Osteoblast (primary cell): Measurements from ENCODE around the gene KHSRP. TPM values are rescaled to one million over a fixed set of nuclear protein-coding genes. Genes with fewer than 3 reads are reported as not detected.

Experiments
- DNase-seq: peaks from one replicate; pipeline ENCODE4 v3.0.0; 2011; ENCODE audit warnings: low spot score, mixed read lengths; ENCODE audit not compliant: insufficient read length; ENCODE audit errors: missing footprints
- H2AFZ ChIP-seq: 2 replicates; pipeline ENCODE4 v1.6.0; 2011; ENCODE audit warnings: mild to moderate bottlenecking, low read length
- H3K27ac ChIP-seq: 2 replicates; pipeline ENCODE4 v1.5.1; 2011; ENCODE audit warnings: mild to moderate bottlenecking, low read depth, low read length, moderate library complexity
- H3K27me3 ChIP-seq: 2 replicates; pipeline ENCODE4 v1.6.0; 2012; ENCODE audit warnings: mild to moderate bottlenecking, control low read depth, inconsistent platforms, low read length, moderate library complexity; ENCODE audit not compliant: insufficient read depth
- H3K36me3 ChIP-seq: 2 replicates; pipeline ENCODE4 v1.5.1; 2011; ENCODE audit warnings: mild to moderate bottlenecking, low read length, control low read depth, moderate library complexity; ENCODE audit not compliant: insufficient read depth
- H3K4me1 ChIP-seq: 2 replicates; pipeline ENCODE4 v1.5.1; 2011; ENCODE audit warnings: mild to moderate bottlenecking, low read length, control low read depth, moderate library complexity; ENCODE audit not compliant: insufficient read depth
- H3K4me2 ChIP-seq: 2 replicates; pipeline ENCODE4 v1.6.0; 2011; ENCODE audit warnings: mild to moderate bottlenecking, low read length; ENCODE audit not compliant: insufficient read depth
- H3K4me3 ChIP-seq: fragments of 200-600 bp; sonication (generic); 3 replicates; pipeline ENCODE4 v1.5.1; 2012; ENCODE audit warnings: mild to moderate bottlenecking, low read length, inconsistent platforms; ENCODE audit not compliant: insufficient read depth
- H3K79me2 ChIP-seq: 2 replicates; pipeline ENCODE4 v1.6.0; 2012; ENCODE audit warnings: mild to moderate bottlenecking, low read length, control low read depth, inconsistent platforms; ENCODE audit not compliant: insufficient read depth
- H3K9me3 ChIP-seq: 2 replicates; pipeline ENCODE4 v1.5.1; 2011; ENCODE audit warnings: low read depth, low read length, control low read depth
- H4K20me1 ChIP-seq: 2 replicates; pipeline ENCODE4 v1.6.0; 2012; ENCODE audit warnings: mild to moderate bottlenecking, low read length, control low read depth; ENCODE audit not compliant: insufficient read depth
- CTCF ChIP-seq: IDR thresholded peaks from 2 replicates; pipeline ENCODE4 v1.5.1; 2011; ENCODE audit warnings: mild to moderate bottlenecking, low read depth, low read length, moderate library complexity; ENCODE audit errors: extremely low read depth
- total RNA-seq: library from RNA; depleted of rRNA; stranded (reverse); fragments of >200 nt; gene quantifications from 2 replicates; pipeline ENCODE4 v1.2.3, GENCODE V29; 2012

Gene KHSRP
- total RNA-seq, 1 donor: 90.5 TPM

- no peak overlapping the region for H3K4me3 ChIP-seq
Measured at GRCh38 chr19:6381030-6381750, 43.4 kb downstream of the KHSRP start.

GRCh38 chr19:6379744-6380143 is 44.9 kb downstream of the KHSRP start:
- H3K36me3 ChIP-seq: peaks cover 43% of the 10 kb centered on the region
- DNase-seq: peak; percentile 83
- H3K4me1 ChIP-seq: no peaks in the 10 kb centered on the region
- H2AFZ ChIP-seq: no peak overlapping the region
- H3K4me2 ChIP-seq: no peak overlapping the region
- H3K4me3 ChIP-seq: no peak overlapping the region
- H3K27me3 ChIP-seq: no peaks in the 10 kb centered on the region
- no peaks in the 10 kb centered on the region for H3K79me2 ChIP-seq
- no peak for TF ChIP-seq CTCF
- no peaks in the 10 kb centered on the region for H3K9me3 ChIP-seq
- no peaks in the 10 kb centered on the region for H4K20me1 ChIP-seq
- no peak overlapping the region for H3K27ac ChIP-seq

More at GRCh38 chr19:6381030-6381750, 43.4 kb downstream of the KHSRP start:
- Histone ChIP-seq H2AFZ (no peak overlapping the region), H3K79me2 (no peaks in the 10 kb centered on the region), H3K4me2 (no peak overlapping the region), H3K9me3 (no peaks in the 10 kb centered on the region), H3K27me3 (no peaks in the 10 kb centered on the region), H4K20me1 (no peaks in the 10 kb centered on the region), H3K27ac (no peak overlapping the region), H3K36me3 (peaks cover 54% of the 10 kb centered on the region), H3K4me1 (no peaks in the 10 kb centered on the region)
- TF ChIP-seq CTCF: no peak
- DNase-seq: peak; percentile 21

GRCh38 chr19:6378486-6378885 is 46.1 kb downstream of the KHSRP start:
- no peak for TF ChIP-seq CTCF
- Histone ChIP-seq H3K4me2 (no peak overlapping the region), H4K20me1 (no peaks in the 10 kb centered on the region), H3K27ac (no peak overlapping the region), H3K36me3 (peaks cover 42% of the 10 kb centered on the region), H3K4me3 (no peak overlapping the region), H3K79me2 (no peaks in the 10 kb centered on the region), H3K4me1 (peaks cover 4% of the 10 kb centered on the region), H3K9me3 (no peaks in the 10 kb centered on the region), H3K27me3 (no peaks in the 10 kb centered on the region), H2AFZ (no peak overlapping the region)
- DNase-seq: peak; percentile 71

GRCh38 chr19:6378041-6378440 is 46.6 kb downstream of the KHSRP start:
- Histone ChIP-seq H3K4me1 (peaks cover 4% of the 10 kb centered on the region), H3K9me3 (no peaks in the 10 kb centered on the region), H4K20me1 (no peaks in the 10 kb centered on the region), H3K27ac (no peak overlapping the region), H3K4me2 (no peak overlapping the region), H3K4me3 (no peak overlapping the region), H3K36me3 (peaks cover 37% of the 10 kb centered on the region), H3K79me2 (no peaks in the 10 kb centered on the region), H2AFZ (no peak overlapping the region), H3K27me3 (no peaks in the 10 kb centered on the region)
- DNase-seq: peak; percentile 86
- TF ChIP-seq CTCF: no peak
